H9 (cell line): Measurements from ENCODE around the gene ACAP2. TPM values are rescaled to one million over a fixed set of nuclear protein-coding genes. Genes with fewer than 3 reads are reported as not detected.

Experiments
- DNase-seq: peaks from one replicate; pipeline ENCODE4 v3.0.0-alpha.2; 2017
- H2AFZ ChIP-seq: one replicate; pipeline ENCODE4 v1.6.1; 2013; ENCODE audit warnings: mild to moderate bottlenecking, low read length, control low read depth, moderate library complexity
- H2AK5ac ChIP-seq: 2 replicates; pipeline ENCODE4 v1.6.1; 2013; ENCODE audit warnings: low read length, control low read depth, mixed read lengths; ENCODE audit not compliant: insufficient read length
- H2BK120ac ChIP-seq: one replicate; pipeline ENCODE4 v1.6.1; 2013; ENCODE audit warnings: low read depth, mild to moderate bottlenecking, low read length, control low read depth, inconsistent platforms; ENCODE audit not compliant: poor library complexity, severe bottlenecking
- H2BK12ac ChIP-seq: 2 replicates; pipeline ENCODE4 v1.6.1; 2013; ENCODE audit warnings: low read length, control low read depth, mixed read lengths, low read depth; ENCODE audit not compliant: insufficient read length
- H2BK15ac ChIP-seq: 2 replicates; pipeline ENCODE4 v1.6.1; 2013; ENCODE audit warnings: low read depth, low read length, control low read depth
- H2BK20ac ChIP-seq: one replicate; pipeline ENCODE4 v1.6.1; 2013; ENCODE audit warnings: low read depth, mild to moderate bottlenecking, low read length, control low read depth, inconsistent platforms; ENCODE audit not compliant: poor library complexity, severe bottlenecking
- H2BK5ac ChIP-seq: 2 replicates; pipeline ENCODE4 v1.6.1; 2013; ENCODE audit warnings: low read length, control low read depth, mixed read lengths; ENCODE audit not compliant: insufficient read length
- H3K14ac ChIP-seq: 2 replicates; pipeline ENCODE4 v1.6.1; 2013; ENCODE audit warnings: low read length, control low read depth; ENCODE audit not compliant: insufficient read depth
- H3K18ac ChIP-seq: 2 replicates; pipeline ENCODE4 v1.6.1; 2013; ENCODE audit warnings: low read depth, mild to moderate bottlenecking, mixed read lengths, low read length, control low read depth; ENCODE audit not compliant: insufficient read length
- H3K23ac ChIP-seq: 2 replicates; pipeline ENCODE4 v1.6.1; 2013; ENCODE audit warnings: low read length, control low read depth, mixed read lengths, low read depth; ENCODE audit not compliant: insufficient read length
- H3K23me2 ChIP-seq: 2 replicates; pipeline ENCODE4 v1.6.1; 2013; ENCODE audit warnings: low read depth, mild to moderate bottlenecking, mixed read lengths, low read length, control low read depth; ENCODE audit not compliant: insufficient read length, poor library complexity, severe bottlenecking
- H3K27ac ChIP-seq: 2 replicates; pipeline ENCODE4 v1.5.1; 2013; ENCODE audit warnings: low read length, control low read depth, mixed read lengths, low read depth; ENCODE audit not compliant: insufficient read length
- H3K27me3 ChIP-seq: 2 replicates; pipeline ENCODE4 v1.6.1; 2013; ENCODE audit warnings: low read length, control low read depth, inconsistent platforms; ENCODE audit not compliant: insufficient read depth
- H3K4ac ChIP-seq: 2 replicates; pipeline ENCODE4 v1.6.1; 2013; ENCODE audit warnings: low read depth, mild to moderate bottlenecking, control low read depth, inconsistent platforms, low read length, moderate library complexity
- H3K4me1 ChIP-seq: 2 replicates; pipeline ENCODE4 v1.6.1; 2013; ENCODE audit warnings: low read length, control low read depth, inconsistent platforms; ENCODE audit not compliant: insufficient read depth
- H3K4me2 ChIP-seq: 2 replicates; pipeline ENCODE4 v1.6.1; 2013; ENCODE audit warnings: low read length, control low read depth, mixed read lengths; ENCODE audit not compliant: insufficient read length, insufficient read depth
- H3K56ac ChIP-seq: 2 replicates; pipeline ENCODE4 v1.6.1; 2013; ENCODE audit warnings: low read depth, mild to moderate bottlenecking, mixed read lengths, low read length, control low read depth; ENCODE audit not compliant: insufficient read length
- H3K79me1 ChIP-seq: 2 replicates; pipeline ENCODE4 v1.6.1; 2013; ENCODE audit warnings: low read depth, mild to moderate bottlenecking, moderate library complexity, low read length, control low read depth, inconsistent platforms; ENCODE audit not compliant: insufficient read depth, poor library complexity, severe bottlenecking
- H3K79me2 ChIP-seq: 2 replicates; pipeline ENCODE4 v1.6.1; 2013; ENCODE audit warnings: low read length, control low read depth, inconsistent platforms; ENCODE audit not compliant: insufficient read depth
- H3K9ac ChIP-seq: 2 replicates; pipeline ENCODE4 v1.6.1; 2013; ENCODE audit warnings: low read length, control low read depth, mixed read lengths; ENCODE audit not compliant: insufficient read length; ENCODE audit errors: extremely low read depth
- H3K9me3 ChIP-seq: one replicate; pipeline ENCODE4 v1.6.1; 2013; ENCODE audit warnings: low read depth, low read length, inconsistent platforms; ENCODE audit not compliant: control insufficient read depth
- H3T11ph ChIP-seq: one replicate; pipeline ENCODE4 v1.6.1; 2013; ENCODE audit warnings: mild to moderate bottlenecking, low read length, control low read depth, inconsistent platforms
- H4K20me1 ChIP-seq: one replicate; pipeline ENCODE4 v1.6.1; 2013; ENCODE audit not compliant: control insufficient read depth, insufficient read length, insufficient read depth
- H4K5ac ChIP-seq: 2 replicates; pipeline ENCODE4 v1.6.1; 2013; ENCODE audit warnings: low read depth, mild to moderate bottlenecking, mixed read lengths, low read length, control low read depth; ENCODE audit not compliant: insufficient read length
- H4K8ac ChIP-seq: replicated peaks from 2 replicates; pipeline ENCODE4 v1.6.1; 2013; ENCODE audit warnings: low read length, control low read depth, mixed read lengths, low read depth; ENCODE audit not compliant: insufficient read length
- H4K91ac ChIP-seq: 2 replicates; pipeline ENCODE4 v1.6.1; 2013; ENCODE audit warnings: low read depth, mild to moderate bottlenecking, moderate library complexity, mixed read lengths, low read length, control low read depth; ENCODE audit not compliant: insufficient read length
- H3K27ac Mint-ChIP-seq, 3 experiments: 2 replicates in 2 of 3; 3 replicates in 1 of 3; pipeline ENCODE4 v1.8.0; 2020 to 2021; ENCODE audit warnings: mixed read lengths in 3 of 3, mild to moderate bottlenecking in 1 of 3, moderate library complexity in 1 of 3
- H3K27me3 Mint-ChIP-seq: 2 replicates; pipeline ENCODE4 v1.8.0; 2021; ENCODE audit warnings: low read depth, mild to moderate bottlenecking, moderate library complexity, mixed read lengths
- H3K36me3 Mint-ChIP-seq, 3 experiments: 2 replicates in 2 of 3; 3 replicates in 1 of 3; pipeline ENCODE4 v1.8.0; 2020 to 2021; ENCODE audit warnings: low read depth in 3 of 3, mixed read lengths in 3 of 3; ENCODE audit not compliant: insufficient read depth in 1 of 3
- H3K4me1 Mint-ChIP-seq, 2 experiments: 2 replicates each; pipeline ENCODE4 v1.8.0; 2020; ENCODE audit warnings: mixed read lengths in 2 of 2
- H3K4me3 Mint-ChIP-seq, 2 experiments: 2 replicates in 1 of 2; 3 replicates in 1 of 2; pipeline ENCODE4 v1.8.0; 2020 to 2021; ENCODE audit warnings: mild to moderate bottlenecking in 2 of 2, mixed read lengths in 2 of 2, moderate library complexity in 1 of 2
- H3K9me3 Mint-ChIP-seq, 2 experiments: 2 replicates in 1 of 2; 3 replicates in 1 of 2; pipeline ENCODE4 v1.8.0; 2020; ENCODE audit warnings: mild to moderate bottlenecking in 2 of 2, mixed read lengths in 2 of 2, moderate library complexity in 1 of 2
- WGBS: extraction: QIAGEN DNeasy Blood & Tissue Kit; methylation state at CpG from one replicate; pipeline ENCODE4 v1.1.7; 2013; ENCODE audit warnings: missing lambda C conversion rate, low lambda C conversion rate, mixed read lengths; ENCODE audit not compliant: insufficient read length; ENCODE audit errors: extremely low coverage; 5-methylcytosine and 5-hydroxymethylcytosine counted together
- total RNA-seq: library from RNA; stranded (reverse); gene quantifications from 2 replicates; pipeline ENCODE4 v1.2.1, GENCODE V29; 2021
- TF ChIP-seq, protein P1 (sequence below): fragments of 200-600 bp; sonication (generic); conservative IDR thresholded peaks from 3 replicates; pipeline ENCODE4 v1.8.0; 2021; ENCODE audit warnings: antibody characterized with exemption, mild to moderate bottlenecking

ACAP2 gene
- total RNA-seq, 1 experiment from 2014 or later = 30.8 TPM

DNA sequence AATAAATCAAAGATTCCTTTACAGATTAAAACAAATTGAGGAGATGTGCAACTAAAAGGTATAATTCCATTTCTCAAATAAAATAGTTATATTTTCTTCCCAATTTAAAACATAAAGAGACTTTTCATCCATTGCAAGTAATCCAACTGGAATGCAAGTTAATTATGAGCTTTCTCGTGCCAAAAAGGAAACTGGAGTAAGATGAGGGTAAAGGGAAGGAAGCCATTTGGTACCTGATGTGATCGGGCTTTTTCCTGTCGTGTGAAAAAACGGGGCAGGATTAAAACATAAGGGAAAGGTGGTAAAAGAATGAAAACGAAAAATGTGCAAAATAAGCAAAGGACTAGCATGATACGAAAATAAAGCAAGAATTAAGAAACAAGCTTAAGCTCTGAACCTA, 130.1 kb downstream of the ACAP2 start:
- H3K9me3 Mint-ChIP-seq = no peaks in the 10 kb centered on the region

More for the DNA sequence above, 130.1 kb downstream of the ACAP2 start:
- no peak overlapping the region for H2AFZ ChIP-seq
- no peaks in the 10 kb centered on the region for H3K79me1 ChIP-seq
- H3K14ac ChIP-seq = no peak overlapping the region
- H3K4me1 ChIP-seq = no peaks in the 10 kb centered on the region
- H2BK15ac ChIP-seq = no peak overlapping the region
- TF ChIP-seq, protein P1, sequence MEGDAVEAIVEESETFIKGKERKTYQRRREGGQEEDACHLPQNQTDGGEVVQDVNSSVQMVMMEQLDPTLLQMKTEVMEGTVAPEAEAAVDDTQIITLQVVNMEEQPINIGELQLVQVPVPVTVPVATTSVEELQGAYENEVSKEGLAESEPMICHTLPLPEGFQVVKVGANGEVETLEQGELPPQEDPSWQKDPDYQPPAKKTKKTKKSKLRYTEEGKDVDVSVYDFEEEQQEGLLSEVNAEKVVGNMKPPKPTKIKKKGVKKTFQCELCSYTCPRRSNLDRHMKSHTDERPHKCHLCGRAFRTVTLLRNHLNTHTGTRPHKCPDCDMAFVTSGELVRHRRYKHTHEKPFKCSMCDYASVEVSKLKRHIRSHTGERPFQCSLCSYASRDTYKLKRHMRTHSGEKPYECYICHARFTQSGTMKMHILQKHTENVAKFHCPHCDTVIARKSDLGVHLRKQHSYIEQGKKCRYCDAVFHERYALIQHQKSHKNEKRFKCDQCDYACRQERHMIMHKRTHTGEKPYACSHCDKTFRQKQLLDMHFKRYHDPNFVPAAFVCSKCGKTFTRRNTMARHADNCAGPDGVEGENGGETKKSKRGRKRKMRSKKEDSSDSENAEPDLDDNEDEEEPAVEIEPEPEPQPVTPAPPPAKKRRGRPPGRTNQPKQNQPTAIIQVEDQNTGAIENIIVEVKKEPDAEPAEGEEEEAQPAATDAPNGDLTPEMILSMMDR = no peak
- no peak overlapping the region for H3K56ac ChIP-seq
- H3K9ac ChIP-seq = no peak overlapping the region
- H2BK120ac ChIP-seq = no peak overlapping the region
- H2BK5ac ChIP-seq = no peak overlapping the region
- H3K79me2 ChIP-seq = no peaks in the 10 kb centered on the region
- no peaks in the 10 kb centered on the region for H3K9me3 ChIP-seq
- no peaks in the 10 kb centered on the region for H3K23me2 ChIP-seq
- H3K4ac ChIP-seq = no peak overlapping the region
- H2BK20ac ChIP-seq = no peak overlapping the region
- no peak overlapping the region for H2AK5ac ChIP-seq
- no peak overlapping the region for H2BK12ac ChIP-seq
- no peak overlapping the region for H3K27ac ChIP-seq
- 0 out of 7 replicates have a peak overlapping the region, but pooled peaks of 1 of the 3 experiments have one; percentile 6 for H3K27ac Mint-ChIP-seq
- H4K20me1 ChIP-seq = no peaks in the 10 kb centered on the region
- no peak overlapping the region for H3K23ac ChIP-seq
- H3T11ph ChIP-seq = no peak overlapping the region
- no peak for DNase-seq
- H3K27me3 Mint-ChIP-seq = no peaks in the 10 kb centered on the region
- H3K4me1 Mint-ChIP-seq = no peaks in the 10 kb centered on the region
- no peaks in the 10 kb centered on the region for H3K27me3 ChIP-seq
- no peak overlapping the region for H3K4me2 ChIP-seq
- no peak overlapping the region for H3K18ac ChIP-seq
- no peak overlapping the region for H4K91ac ChIP-seq
- WGBS = no CpG with 5 or more reads among the region's 6 CpGs
- no peak overlapping the region for H3K4me3 Mint-ChIP-seq
- H4K5ac ChIP-seq = no peak overlapping the region
- no peak overlapping the region for H4K8ac ChIP-seq
- H3K36me3 Mint-ChIP-seq = peaks cover 0 to 1% (median 1%) of the 10 kb centered on the region in 3 experiments; a peak in 3 of 7 replicates
